GM18505 (cell line): ENCODE data around the gene BAHCC1.

Experiments
- ATAC-seq: cut with Tn5 transposase; IDR thresholded peaks from one replicate; pipeline ENCODE4 v1.9.1; 2021; ENCODE audit not compliant: unreplicated experiment
- POLR2A ChIP-seq: IDR thresholded peaks from 4 replicates; pipeline ENCODE4 v1.6.1; 2011; ENCODE audit warnings: borderline replicate concordance; ENCODE audit not compliant: insufficient read depth, insufficient read length; ENCODE audit errors: extremely low read depth

The BAHCC1 gene

DNA sequence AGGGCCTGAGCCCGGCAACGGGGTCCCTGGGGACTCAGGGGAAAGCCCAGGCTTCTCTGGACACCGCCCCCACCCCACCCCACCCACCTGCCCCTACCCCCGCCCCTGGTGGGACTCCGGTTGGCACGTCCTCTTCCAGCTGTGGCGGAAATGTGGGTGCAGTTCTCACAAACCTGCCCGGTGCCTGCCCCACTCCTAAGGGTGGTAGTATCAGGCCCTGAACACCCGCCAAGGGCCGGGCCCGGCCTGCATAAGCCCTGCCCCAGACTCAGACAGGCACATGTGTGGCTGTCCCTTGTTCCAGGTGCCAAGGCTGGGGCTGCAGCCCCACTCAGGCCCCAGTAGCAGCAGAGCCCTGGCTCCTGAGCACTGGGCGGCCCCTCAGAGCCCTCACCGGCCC, 59.2 kb downstream of the BAHCC1 start:
- no peak for ATAC-seq
- TF ChIP-seq POLR2A = no peak

- ATAC-seq = no peak
- TF ChIP-seq POLR2A = no peak
Measured at GRCh38 chr17:81455387-81455786, 60.1 kb downstream of the BAHCC1 start.

- no peak for ATAC-seq
- TF ChIP-seq POLR2A = no peak
Measured at GRCh38 chr17:81456091-81456490, 60.8 kb downstream of the BAHCC1 start.

DNA sequence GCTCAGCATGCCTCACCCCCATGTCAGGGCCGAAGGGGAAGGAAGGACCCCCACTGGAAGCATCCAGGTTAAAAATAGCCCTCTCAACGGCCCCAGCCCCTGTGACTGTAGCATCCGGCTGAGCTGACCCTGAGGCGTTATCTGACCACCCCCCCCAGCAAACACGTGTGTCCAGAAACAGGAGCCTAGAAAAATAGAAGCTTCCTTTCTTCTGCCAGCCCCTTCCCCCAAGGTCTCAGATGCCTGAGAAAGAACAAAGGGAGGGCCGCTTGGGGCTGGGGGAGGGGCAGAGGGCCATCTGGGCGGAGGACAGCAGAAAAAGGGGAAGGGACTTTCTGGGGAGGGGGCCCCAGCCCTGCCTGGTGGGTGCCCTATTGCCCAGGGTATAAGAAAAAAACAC, 61.5 kb downstream of the BAHCC1 start:
- no peak for TF ChIP-seq POLR2A
- no peak for ATAC-seq

- ATAC-seq = no peak
- TF ChIP-seq POLR2A = no peak
Measured at GRCh38 chr17:81457401-81457800, 62.1 kb downstream of the BAHCC1 start.

GRCh38 chr17:81457917-81458555, 62.8 kb downstream of the BAHCC1 start:
- no peak for ATAC-seq
- TF ChIP-seq POLR2A = no peak

GRCh38 chr17:81458628-81459027, 63.4 kb downstream of the BAHCC1 start:
- ATAC-seq = no peak
- no peak for TF ChIP-seq POLR2A

DNA sequence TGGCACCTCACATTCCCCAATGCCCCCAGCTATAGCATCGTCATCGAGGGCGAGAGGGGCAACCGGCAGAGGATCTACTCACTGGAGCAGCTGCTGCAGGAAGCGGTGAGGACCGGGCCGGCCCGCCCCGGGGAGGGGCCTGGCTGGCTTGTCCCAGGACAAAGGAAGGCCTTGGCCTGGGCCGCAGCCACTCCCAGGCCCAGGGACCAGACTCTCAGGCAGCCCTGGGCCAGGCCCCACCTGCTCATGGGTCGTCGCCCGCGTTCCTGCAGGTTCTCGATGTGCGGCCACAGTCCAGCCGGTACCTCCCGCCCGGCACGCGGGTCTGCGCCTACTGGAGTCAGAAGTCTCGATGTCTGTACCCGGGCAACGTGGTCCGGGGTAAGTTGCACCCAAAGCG, 64.0 kb downstream of the BAHCC1 start:
- no peak for ATAC-seq
- no peak for TF ChIP-seq POLR2A

GRCh38 chr17:81459864-81460263, 64.6 kb downstream of the BAHCC1 start:
- no peak for ATAC-seq
- no peak for TF ChIP-seq POLR2A

DNA sequence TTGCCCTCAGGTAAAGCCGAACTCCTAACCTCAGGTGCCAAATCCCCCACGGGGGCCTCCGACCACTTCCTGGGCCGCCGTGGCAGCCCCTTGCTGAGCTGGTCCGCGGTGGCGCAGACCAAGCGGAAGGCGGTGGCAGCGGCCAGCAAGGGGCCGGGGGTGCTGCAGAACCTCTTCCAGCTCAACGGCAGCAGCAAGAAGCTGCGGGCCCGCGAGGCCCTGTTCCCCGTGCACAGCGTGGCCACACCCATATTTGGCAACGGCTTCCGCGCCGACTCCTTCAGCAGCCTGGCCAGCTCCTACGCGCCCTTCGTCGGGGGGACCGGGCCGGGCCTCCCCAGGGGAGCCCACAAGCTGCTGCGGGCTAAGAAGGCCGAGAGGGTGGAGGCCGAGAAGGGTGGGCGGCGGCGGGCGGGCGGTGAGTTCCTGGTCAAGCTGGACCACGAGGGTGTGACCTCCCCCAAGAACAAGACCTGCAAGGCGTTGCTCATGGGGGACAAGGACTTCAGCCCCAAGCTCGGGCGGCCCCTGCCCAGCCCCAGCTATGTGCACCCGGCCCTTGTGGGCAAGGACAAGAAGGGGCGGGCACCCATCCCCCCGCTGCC, 65.7 kb downstream of the BAHCC1 start:
- no peak for ATAC-seq
- TF ChIP-seq POLR2A = no peak

GRCh38 chr17:81461607-81462500, 66.6 kb downstream of the BAHCC1 start:
- ATAC-seq = no peak
- no peak for TF ChIP-seq POLR2A

DNA sequence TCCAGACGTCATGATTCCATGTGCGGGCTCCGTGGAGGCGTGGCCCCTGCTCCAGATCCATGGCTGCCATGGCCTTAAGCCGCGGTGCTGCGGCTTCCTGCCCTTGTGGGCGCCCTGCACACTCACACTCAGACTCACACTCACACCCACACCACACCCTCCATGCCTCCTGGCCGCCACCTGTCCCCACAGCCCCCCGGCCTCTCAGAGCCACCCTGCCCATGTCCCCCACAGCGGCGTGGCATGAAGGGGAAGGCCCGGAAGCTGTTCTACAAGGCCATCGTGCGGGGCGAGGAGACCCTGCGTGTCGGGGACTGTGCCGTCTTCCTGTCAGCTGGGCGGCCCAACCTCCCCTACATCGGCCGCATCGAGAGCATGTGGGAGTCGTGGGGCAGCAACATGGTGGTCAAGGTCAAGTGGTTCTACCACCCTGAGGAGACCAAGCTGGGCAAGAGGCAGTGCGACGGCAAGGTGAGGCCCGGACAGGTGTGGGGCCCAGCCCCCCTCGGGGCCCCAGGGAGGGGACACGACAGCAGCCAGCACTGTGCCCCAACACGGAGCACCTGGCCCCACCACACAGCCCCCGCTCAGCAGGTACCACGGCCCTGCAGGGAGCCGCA, 67.4 kb downstream of the BAHCC1 start:
- no peak for TF ChIP-seq POLR2A
- ATAC-seq = no peak

GRCh38 chr17:81463506-81463905, 68.2 kb downstream of the BAHCC1 start:
- no peak for TF ChIP-seq POLR2A
- ATAC-seq = no peak

- ATAC-seq = no peak
- TF ChIP-seq POLR2A = no peak
Measured at GRCh38 chr17:81464586-81464985, 69.3 kb downstream of the BAHCC1 start.

DNA sequence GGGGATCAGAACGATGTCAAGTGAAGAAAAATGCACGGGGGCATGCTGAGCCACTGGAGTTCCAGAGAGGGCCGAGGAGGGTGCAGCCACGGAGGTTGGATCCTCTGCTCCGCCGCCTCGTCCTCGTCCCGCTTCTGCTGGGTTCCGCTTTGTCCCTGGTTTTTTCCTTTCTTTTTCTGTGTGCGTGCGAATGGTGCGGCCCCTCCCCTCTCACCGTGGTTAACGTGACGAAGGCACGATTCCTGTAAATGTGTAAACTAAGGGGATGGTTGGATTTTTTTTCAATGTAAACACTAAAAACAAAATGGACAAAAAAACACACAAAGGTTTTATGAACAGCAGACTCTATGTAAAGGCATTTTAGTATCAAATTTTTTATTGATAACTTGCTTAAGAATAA, 70.7 kb downstream of the BAHCC1 start:
- no peak for ATAC-seq
- TF ChIP-seq POLR2A = no peak
